H9 (cell line): ENCODE measurements around the gene NT5DC3. TPM values are rescaled to one million over a fixed set of nuclear protein-coding genes. Genes with fewer than 3 reads are reported as not detected.

Experiments
- DNase-seq: peaks from one replicate; pipeline ENCODE4 v3.0.0-alpha.2; 2017
- H2AFZ ChIP-seq: one replicate; pipeline ENCODE4 v1.6.1; 2013; ENCODE audit warnings: mild to moderate bottlenecking, low read length, control low read depth, moderate library complexity
- H2AK5ac ChIP-seq: 2 replicates; pipeline ENCODE4 v1.6.1; 2013; ENCODE audit warnings: low read length, control low read depth, mixed read lengths; ENCODE audit not compliant: insufficient read length
- H2BK120ac ChIP-seq: one replicate; pipeline ENCODE4 v1.6.1; 2013; ENCODE audit warnings: low read depth, mild to moderate bottlenecking, low read length, control low read depth, inconsistent platforms; ENCODE audit not compliant: poor library complexity, severe bottlenecking
- H2BK12ac ChIP-seq: 2 replicates; pipeline ENCODE4 v1.6.1; 2013; ENCODE audit warnings: low read length, control low read depth, mixed read lengths, low read depth; ENCODE audit not compliant: insufficient read length
- H2BK15ac ChIP-seq: 2 replicates; pipeline ENCODE4 v1.6.1; 2013; ENCODE audit warnings: low read depth, low read length, control low read depth
- H2BK20ac ChIP-seq: one replicate; pipeline ENCODE4 v1.6.1; 2013; ENCODE audit warnings: low read depth, mild to moderate bottlenecking, low read length, control low read depth, inconsistent platforms; ENCODE audit not compliant: poor library complexity, severe bottlenecking
- H2BK5ac ChIP-seq: 2 replicates; pipeline ENCODE4 v1.6.1; 2013; ENCODE audit warnings: low read length, control low read depth, mixed read lengths; ENCODE audit not compliant: insufficient read length
- H3K14ac ChIP-seq: 2 replicates; pipeline ENCODE4 v1.6.1; 2013; ENCODE audit warnings: low read length, control low read depth; ENCODE audit not compliant: insufficient read depth
- H3K18ac ChIP-seq: 2 replicates; pipeline ENCODE4 v1.6.1; 2013; ENCODE audit warnings: low read depth, mild to moderate bottlenecking, mixed read lengths, low read length, control low read depth; ENCODE audit not compliant: insufficient read length
- H3K23ac ChIP-seq: 2 replicates; pipeline ENCODE4 v1.6.1; 2013; ENCODE audit warnings: low read length, control low read depth, mixed read lengths, low read depth; ENCODE audit not compliant: insufficient read length
- H3K23me2 ChIP-seq: 2 replicates; pipeline ENCODE4 v1.6.1; 2013; ENCODE audit warnings: low read depth, mild to moderate bottlenecking, mixed read lengths, low read length, control low read depth; ENCODE audit not compliant: insufficient read length, poor library complexity, severe bottlenecking
- H3K27ac ChIP-seq: 2 replicates; pipeline ENCODE4 v1.5.1; 2013; ENCODE audit warnings: low read length, control low read depth, mixed read lengths, low read depth; ENCODE audit not compliant: insufficient read length
- H3K27me3 ChIP-seq: 2 replicates; pipeline ENCODE4 v1.6.1; 2013; ENCODE audit warnings: low read length, control low read depth, inconsistent platforms; ENCODE audit not compliant: insufficient read depth
- H3K4ac ChIP-seq: 2 replicates; pipeline ENCODE4 v1.6.1; 2013; ENCODE audit warnings: low read depth, mild to moderate bottlenecking, control low read depth, inconsistent platforms, low read length, moderate library complexity
- H3K4me1 ChIP-seq: 2 replicates; pipeline ENCODE4 v1.6.1; 2013; ENCODE audit warnings: low read length, control low read depth, inconsistent platforms; ENCODE audit not compliant: insufficient read depth
- H3K4me2 ChIP-seq: 2 replicates; pipeline ENCODE4 v1.6.1; 2013; ENCODE audit warnings: low read length, control low read depth, mixed read lengths; ENCODE audit not compliant: insufficient read length, insufficient read depth
- H3K56ac ChIP-seq: 2 replicates; pipeline ENCODE4 v1.6.1; 2013; ENCODE audit warnings: low read depth, mild to moderate bottlenecking, mixed read lengths, low read length, control low read depth; ENCODE audit not compliant: insufficient read length
- H3K79me1 ChIP-seq: 2 replicates; pipeline ENCODE4 v1.6.1; 2013; ENCODE audit warnings: low read depth, mild to moderate bottlenecking, moderate library complexity, low read length, control low read depth, inconsistent platforms; ENCODE audit not compliant: insufficient read depth, poor library complexity, severe bottlenecking
- H3K79me2 ChIP-seq: 2 replicates; pipeline ENCODE4 v1.6.1; 2013; ENCODE audit warnings: low read length, control low read depth, inconsistent platforms; ENCODE audit not compliant: insufficient read depth
- H3K9ac ChIP-seq: 2 replicates; pipeline ENCODE4 v1.6.1; 2013; ENCODE audit warnings: low read length, control low read depth, mixed read lengths; ENCODE audit not compliant: insufficient read length; ENCODE audit errors: extremely low read depth
- H3K9me3 ChIP-seq: one replicate; pipeline ENCODE4 v1.6.1; 2013; ENCODE audit warnings: low read depth, low read length, inconsistent platforms; ENCODE audit not compliant: control insufficient read depth
- H3T11ph ChIP-seq: one replicate; pipeline ENCODE4 v1.6.1; 2013; ENCODE audit warnings: mild to moderate bottlenecking, low read length, control low read depth, inconsistent platforms
- H4K20me1 ChIP-seq: one replicate; pipeline ENCODE4 v1.6.1; 2013; ENCODE audit not compliant: control insufficient read depth, insufficient read length, insufficient read depth
- H4K5ac ChIP-seq: 2 replicates; pipeline ENCODE4 v1.6.1; 2013; ENCODE audit warnings: low read depth, mild to moderate bottlenecking, mixed read lengths, low read length, control low read depth; ENCODE audit not compliant: insufficient read length
- H4K8ac ChIP-seq: replicated peaks from 2 replicates; pipeline ENCODE4 v1.6.1; 2013; ENCODE audit warnings: low read length, control low read depth, mixed read lengths, low read depth; ENCODE audit not compliant: insufficient read length
- H4K91ac ChIP-seq: 2 replicates; pipeline ENCODE4 v1.6.1; 2013; ENCODE audit warnings: low read depth, mild to moderate bottlenecking, moderate library complexity, mixed read lengths, low read length, control low read depth; ENCODE audit not compliant: insufficient read length
- H3K27ac Mint-ChIP-seq, 3 experiments: 2 replicates in 2 of 3; 3 replicates in 1 of 3; pipeline ENCODE4 v1.8.0; 2020 to 2021; ENCODE audit warnings: mixed read lengths in 3 of 3, mild to moderate bottlenecking in 1 of 3, moderate library complexity in 1 of 3
- H3K27me3 Mint-ChIP-seq: 2 replicates; pipeline ENCODE4 v1.8.0; 2021; ENCODE audit warnings: low read depth, mild to moderate bottlenecking, moderate library complexity, mixed read lengths
- H3K36me3 Mint-ChIP-seq, 3 experiments: 2 replicates in 2 of 3; 3 replicates in 1 of 3; pipeline ENCODE4 v1.8.0; 2020 to 2021; ENCODE audit warnings: low read depth in 3 of 3, mixed read lengths in 3 of 3; ENCODE audit not compliant: insufficient read depth in 1 of 3
- H3K4me1 Mint-ChIP-seq, 2 experiments: 2 replicates each; pipeline ENCODE4 v1.8.0; 2020; ENCODE audit warnings: mixed read lengths in 2 of 2
- H3K4me3 Mint-ChIP-seq, 2 experiments: 2 replicates in 1 of 2; 3 replicates in 1 of 2; pipeline ENCODE4 v1.8.0; 2020 to 2021; ENCODE audit warnings: mild to moderate bottlenecking in 2 of 2, mixed read lengths in 2 of 2, moderate library complexity in 1 of 2
- H3K9me3 Mint-ChIP-seq, 2 experiments: 2 replicates in 1 of 2; 3 replicates in 1 of 2; pipeline ENCODE4 v1.8.0; 2020; ENCODE audit warnings: mild to moderate bottlenecking in 2 of 2, mixed read lengths in 2 of 2, moderate library complexity in 1 of 2
- CTCF ChIP-seq: fragments of 200-600 bp; sonication (generic); conservative IDR thresholded peaks from 3 replicates; pipeline ENCODE4 v1.8.0; 2021; ENCODE audit warnings: antibody characterized with exemption, mild to moderate bottlenecking
- WGBS: extraction: QIAGEN DNeasy Blood & Tissue Kit; methylation state at CpG from one replicate; pipeline ENCODE4 v1.1.7; 2013; ENCODE audit warnings: missing lambda C conversion rate, low lambda C conversion rate, mixed read lengths; ENCODE audit not compliant: insufficient read length; ENCODE audit errors: extremely low coverage; 5-methylcytosine and 5-hydroxymethylcytosine counted together
- total RNA-seq: library from RNA; stranded (reverse); gene quantifications from 2 replicates; pipeline ENCODE4 v1.2.1, GENCODE V29; 2021

The NT5DC3 gene
- total RNA-seq, 1 experiment from 2014 or later: 13.6 TPM

DNA sequence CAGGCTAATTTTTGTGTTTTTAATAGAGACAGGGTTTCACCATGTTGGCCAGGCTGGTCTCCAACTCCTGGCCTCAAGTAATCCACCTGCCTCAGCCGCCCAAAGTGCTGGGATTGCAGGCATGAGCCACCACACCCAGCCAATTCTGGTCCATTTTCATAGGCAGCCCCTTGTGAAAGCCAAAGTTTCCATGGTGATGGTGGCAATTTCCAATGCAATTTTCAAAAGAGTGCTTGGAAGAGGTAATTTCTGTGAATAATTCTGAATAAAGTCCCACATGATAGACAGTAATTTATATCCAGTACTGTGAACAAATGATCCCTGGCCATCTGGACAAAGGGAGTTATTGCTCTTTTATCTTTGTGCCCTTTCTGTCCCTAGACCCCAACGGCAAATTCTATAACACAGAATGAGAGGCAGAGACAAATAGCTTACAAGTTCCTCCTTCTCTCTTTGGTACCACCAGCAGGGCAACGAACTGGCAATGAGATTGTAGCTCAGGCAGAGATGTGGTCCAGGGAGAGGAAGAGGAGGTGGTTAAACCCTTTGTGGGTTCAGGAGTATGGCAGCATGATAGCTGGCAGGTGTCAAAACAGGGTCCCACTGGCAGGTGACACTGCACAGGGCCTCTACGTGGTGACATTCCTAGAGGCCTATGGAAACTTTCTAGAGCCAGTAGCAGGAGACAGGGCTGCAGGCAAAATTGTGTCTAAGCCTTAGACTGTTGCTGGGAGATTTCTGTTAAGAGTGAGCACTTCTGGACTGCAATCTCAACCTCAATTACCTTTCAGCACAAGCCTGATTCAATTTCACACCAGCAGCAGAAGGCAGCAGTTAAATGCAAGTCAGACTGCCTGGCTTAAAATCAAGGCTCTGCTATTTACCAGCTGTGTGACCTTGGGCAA is 46.5 kb downstream of the NT5DC3 start:
- no CpG with 5 or more reads among the region's 4 CpGs for WGBS
- Histone ChIP-seq H3K79me2 (no peaks in the 10 kb centered on the region), H3K27ac (no peak overlapping the region)

More for the DNA sequence above, 46.5 kb downstream of the NT5DC3 start:
- Histone ChIP-seq H3T11ph (no peak overlapping the region), H3K23ac (no peak overlapping the region), H3K18ac (no peak overlapping the region), H3K4me2 (no peak overlapping the region), H2BK12ac (no peak overlapping the region), H4K8ac (no peak overlapping the region), H3K56ac (no peak overlapping the region), H3K4ac (no peak overlapping the region), H2BK120ac (no peak overlapping the region), H3K14ac (no peak overlapping the region), H2BK5ac (no peak overlapping the region), H2BK20ac (no peak overlapping the region), H4K91ac (no peak overlapping the region), H4K5ac (no peak overlapping the region), H3K9ac (no peak overlapping the region), H4K20me1 (no peaks in the 10 kb centered on the region), H3K23me2 (no peaks in the 10 kb centered on the region), H3K79me1 (no peaks in the 10 kb centered on the region), H2AK5ac (no peak overlapping the region), H3K4me1 (no peaks in the 10 kb centered on the region), H3K27me3 (no peaks in the 10 kb centered on the region), H2AFZ (no peak overlapping the region), H3K9me3 (no peaks in the 10 kb centered on the region), H2BK15ac (no peak overlapping the region)
- no peak for TF ChIP-seq CTCF
- peaks cover 37 to 69% (median 47%) of the 10 kb centered on the region in 3 experiments for H3K36me3 Mint-ChIP-seq
- no peak for DNase-seq
- H3K27me3 Mint-ChIP-seq: no peaks in the 10 kb centered on the region
- H3K4me3 Mint-ChIP-seq: no peak overlapping the region
- peaks cover 3 to 17% of the 10 kb centered on the region in 2 experiments; a peak in 2 of 4 replicates for H3K4me1 Mint-ChIP-seq
- no peak overlapping the region for H3K27ac Mint-ChIP-seq
- H3K9me3 Mint-ChIP-seq: no peaks in the 10 kb centered on the region
